GM12891 (cell line): Measurements from ENCODE around the gene STYXL1.

ENCODE experiments used
- DNase-seq: peaks from one replicate; pipeline ENCODE4 v3.0.0; 2011; ENCODE audit warnings: low spot score; ENCODE audit not compliant: insufficient read length
- FAIRE-seq: peaks from 2 replicates; lab custom pipeline; 2011; peaks lifted over from hg19 to GRCh38; lab: Jason Lieb, UNC
- PAX5 ChIP-seq: IDR thresholded peaks from 2 replicates; pipeline ENCODE4 v1.6.1; 2011; ENCODE audit warnings: low read length, moderate library complexity, mild to moderate bottlenecking; ENCODE audit not compliant: insufficient read depth, severe bottlenecking
- POLR2A ChIP-seq: IDR thresholded peaks from 2 replicates; pipeline ENCODE4 v1.6.1; 2011; ENCODE audit warnings: low read depth, low read length, control low read depth
- POLR2AphosphoS5 ChIP-seq: IDR thresholded peaks from 2 replicates; pipeline ENCODE4 v1.6.1; 2011; ENCODE audit warnings: low read depth, low read length, control low read depth
- POU2F2 ChIP-seq: IDR thresholded peaks from 2 replicates; pipeline ENCODE4 v1.6.1; 2011; ENCODE audit warnings: low read depth, mild to moderate bottlenecking, control low read depth, low read length, moderate library complexity
- SPI1 ChIP-seq: IDR thresholded peaks from 2 replicates; pipeline ENCODE4 v1.6.1; 2011; ENCODE audit warnings: low read depth, low read length, control low read depth
- TAF1 ChIP-seq: IDR thresholded peaks from 2 replicates; pipeline ENCODE4 v1.6.1; 2011; ENCODE audit warnings: low read depth, low read length, control low read depth

The STYXL1 gene

GRCh38 chr7:76077435-76077834 lies 29.6 kb upstream of the STYXL1 start:
- no peak for TF ChIP-seq PAX5
- TF ChIP-seq TAF1 = no peak
- TF ChIP-seq POU2F2 = no peak
- TF ChIP-seq POLR2A = no peak
- TF ChIP-seq POLR2AphosphoS5 = no peak
- TF ChIP-seq SPI1 = no peak
- DNase-seq (no peak), FAIRE-seq (peak; percentile 40)

- DNase-seq = no peak
- TF ChIP-seq POLR2A = no peak
- TF ChIP-seq PAX5 = no peak
- no peak for TF ChIP-seq SPI1
- FAIRE-seq = no peak
Observed at GRCh38 chr7:76076995-76077394, 29.2 kb upstream of the STYXL1 start.

GRCh38 chr7:76074972-76075370 lies 27.2 kb upstream of the STYXL1 start:
- DNase-seq (no peak), FAIRE-seq (no peak)
- TF ChIP-seq POLR2AphosphoS5 (no peak), POU2F2 (no peak), POLR2A (no peak), PAX5 (no peak), SPI1 (no peak), TAF1 (no peak)

GRCh38 chr7:76074306-76074971 lies 26.6 kb upstream of the STYXL1 start:
- TF ChIP-seq PAX5 (no peak), POU2F2 (no peak), SPI1 (no peak), POLR2A (no peak), TAF1 (no peak), POLR2AphosphoS5 (no peak)
- no peak for DNase-seq
- FAIRE-seq = no peak

GRCh38 chr7:76073335-76073990 lies 25.7 kb upstream of the STYXL1 start:
- no peak for DNase-seq

GRCh38 chr7:76072243-76073148 lies 24.7 kb upstream of the STYXL1 start:
- FAIRE-seq = no peak
- DNase-seq = no peak
- TF ChIP-seq PAX5 (no peak), POLR2A (no peak), POLR2AphosphoS5 (no peak), TAF1 (no peak), POU2F2 (no peak), SPI1 (no peak)

More at GRCh38 chr7:76073335-76073990, 25.7 kb upstream of the STYXL1 start:
- TF ChIP-seq POU2F2 (no peak), PAX5 (no peak), TAF1 (no peak), POLR2A (no peak), SPI1 (no peak), POLR2AphosphoS5 (no peak)
- FAIRE-seq = no peak

GRCh38 chr7:76071316-76072242 lies 23.8 kb upstream of the STYXL1 start:
- no peak for TF ChIP-seq POLR2A
- no peak for TF ChIP-seq TAF1
- TF ChIP-seq PAX5 = no peak
- TF ChIP-seq SPI1 = no peak
- TF ChIP-seq POLR2AphosphoS5 = no peak
- no peak for TF ChIP-seq POU2F2
- DNase-seq (no peak), FAIRE-seq (no peak)

- TF ChIP-seq TAF1 (no peak), SPI1 (peak; percentile 24; the same call in 1 of the 2 replicates)
- DNase-seq = no peak
- no peak for FAIRE-seq
Observed at GRCh38 chr7:76069238-76069638, 21.4 kb upstream of the STYXL1 start.
